OCI-LY3 (cell line): ENCODE data around the gene ABCD4.

Experiments used
- EZH2phosphoT487 ChIP-seq: fragments of 200-600 bp; shearing (Covaris generic); IDR thresholded peaks from 2 replicates; pipeline ENCODE4 v1.6.1; 2018; ENCODE audit warnings: antibody characterized with exemption, mixed run types, low read depth
- TF ChIP-seq, protein P1 (sequence below): fragments of 200-600, 300-600 bp; sonication (generic); IDR thresholded peaks from 2 replicates; pipeline ENCODE4 v1.5.1; 2014; ENCODE audit warnings: antibody characterized with exemption, low read length, low read depth

DNA sequence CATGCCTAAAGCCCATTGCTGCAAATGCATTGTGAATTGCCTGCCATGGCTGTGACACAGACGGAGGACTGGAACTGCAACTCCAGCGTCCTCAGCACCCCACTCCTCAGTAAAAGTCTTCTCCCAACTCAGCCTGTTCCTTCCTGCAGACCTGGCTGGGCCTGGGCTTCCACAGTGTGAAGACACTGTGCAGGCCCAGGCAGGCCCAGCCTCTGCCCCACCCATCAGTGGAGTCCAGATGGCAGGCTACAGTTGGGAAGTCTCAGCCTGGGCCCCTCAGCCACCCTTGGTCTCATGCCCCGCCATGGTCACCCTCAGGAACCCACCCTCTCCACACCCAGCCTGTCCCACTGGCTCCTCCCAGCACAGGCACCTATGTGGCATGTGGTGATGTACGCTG is 41.4 kb downstream of the ABCD4 start:
- TF ChIP-seq, protein P1, sequence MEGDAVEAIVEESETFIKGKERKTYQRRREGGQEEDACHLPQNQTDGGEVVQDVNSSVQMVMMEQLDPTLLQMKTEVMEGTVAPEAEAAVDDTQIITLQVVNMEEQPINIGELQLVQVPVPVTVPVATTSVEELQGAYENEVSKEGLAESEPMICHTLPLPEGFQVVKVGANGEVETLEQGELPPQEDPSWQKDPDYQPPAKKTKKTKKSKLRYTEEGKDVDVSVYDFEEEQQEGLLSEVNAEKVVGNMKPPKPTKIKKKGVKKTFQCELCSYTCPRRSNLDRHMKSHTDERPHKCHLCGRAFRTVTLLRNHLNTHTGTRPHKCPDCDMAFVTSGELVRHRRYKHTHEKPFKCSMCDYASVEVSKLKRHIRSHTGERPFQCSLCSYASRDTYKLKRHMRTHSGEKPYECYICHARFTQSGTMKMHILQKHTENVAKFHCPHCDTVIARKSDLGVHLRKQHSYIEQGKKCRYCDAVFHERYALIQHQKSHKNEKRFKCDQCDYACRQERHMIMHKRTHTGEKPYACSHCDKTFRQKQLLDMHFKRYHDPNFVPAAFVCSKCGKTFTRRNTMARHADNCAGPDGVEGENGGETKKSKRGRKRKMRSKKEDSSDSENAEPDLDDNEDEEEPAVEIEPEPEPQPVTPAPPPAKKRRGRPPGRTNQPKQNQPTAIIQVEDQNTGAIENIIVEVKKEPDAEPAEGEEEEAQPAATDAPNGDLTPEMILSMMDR, result no peak
- no peak for TF ChIP-seq EZH2phosphoT487
